Dedifferentiated amniotic fluid mesenchymal stem cell (primary cell): Measurements from ENCODE around the gene HSD17B4.
"Not testable (repeated sequence)": the region's sequence is repeated elsewhere in the genome, so short reads cannot be mapped to it uniquely, and the experiment has no call there.

Source experiments
- DNase-seq: peaks from one replicate; pipeline ENCODE4 v3.0.0-alpha.2; 2016; ENCODE audit errors: extremely low spot score

Gene HSD17B4

DNA sequence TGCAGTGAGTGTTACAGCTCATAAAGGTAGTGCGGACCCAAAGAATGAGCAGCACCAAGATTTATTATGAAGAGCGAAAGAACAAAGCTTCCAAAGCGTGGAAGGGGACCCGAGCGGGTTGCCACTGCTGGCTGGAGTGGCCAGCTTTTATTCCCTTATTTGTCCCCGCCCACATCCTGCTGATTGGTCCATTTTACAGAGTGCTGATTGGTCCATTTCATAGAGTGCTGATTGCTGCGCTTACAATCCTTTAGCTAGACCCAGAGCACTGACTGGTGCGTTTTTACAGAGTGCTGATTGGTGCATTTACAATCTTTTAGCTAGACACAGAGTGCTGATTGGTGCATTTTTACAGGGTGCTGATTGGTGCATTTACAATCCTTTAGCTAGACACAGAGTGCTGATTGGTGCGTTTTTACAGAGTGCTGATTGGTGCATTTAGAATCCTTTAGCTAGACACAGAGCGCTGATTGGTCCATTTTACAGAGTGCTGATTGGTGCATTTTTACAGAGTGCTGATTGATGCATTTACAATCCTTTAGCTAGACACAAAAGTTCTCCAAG lies 19.5 kb upstream of the HSD17B4 start:
- not testable (repeated sequence) for DNase-seq

DNA sequence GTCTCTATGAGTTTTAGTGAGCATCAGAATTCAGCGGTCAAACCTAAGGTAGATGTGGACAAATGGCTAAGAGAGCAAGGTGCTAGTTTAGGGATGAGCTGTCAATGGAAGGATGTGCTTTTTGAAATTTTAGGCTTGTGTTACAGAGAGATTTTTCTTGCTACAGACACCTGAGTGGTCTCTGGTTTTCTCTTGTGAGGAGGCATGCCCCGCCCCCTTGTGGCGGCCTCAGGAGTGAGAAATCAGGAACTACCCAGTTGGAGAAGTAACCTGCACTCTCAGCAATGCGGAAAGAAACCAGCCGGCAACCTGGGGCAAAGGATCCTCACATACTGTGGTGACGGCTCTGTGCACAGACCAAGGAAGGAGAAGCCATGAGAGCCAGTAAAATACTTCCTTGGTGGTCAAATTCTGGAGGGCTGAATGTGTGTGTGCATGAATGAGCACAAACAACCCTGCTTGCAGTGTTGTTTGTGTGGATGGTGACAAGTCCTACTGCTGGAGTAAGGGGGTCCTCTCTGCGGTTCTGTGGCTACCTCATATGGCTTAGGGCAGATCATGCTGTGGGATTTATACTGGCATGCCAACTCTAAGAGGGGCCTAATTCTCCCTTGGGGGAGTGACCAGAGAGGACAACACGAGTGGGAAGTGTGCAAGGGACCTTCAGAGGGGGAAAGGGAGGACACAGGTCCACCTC lies 16.7 kb upstream of the HSD17B4 start:
- no peak for DNase-seq

DNA sequence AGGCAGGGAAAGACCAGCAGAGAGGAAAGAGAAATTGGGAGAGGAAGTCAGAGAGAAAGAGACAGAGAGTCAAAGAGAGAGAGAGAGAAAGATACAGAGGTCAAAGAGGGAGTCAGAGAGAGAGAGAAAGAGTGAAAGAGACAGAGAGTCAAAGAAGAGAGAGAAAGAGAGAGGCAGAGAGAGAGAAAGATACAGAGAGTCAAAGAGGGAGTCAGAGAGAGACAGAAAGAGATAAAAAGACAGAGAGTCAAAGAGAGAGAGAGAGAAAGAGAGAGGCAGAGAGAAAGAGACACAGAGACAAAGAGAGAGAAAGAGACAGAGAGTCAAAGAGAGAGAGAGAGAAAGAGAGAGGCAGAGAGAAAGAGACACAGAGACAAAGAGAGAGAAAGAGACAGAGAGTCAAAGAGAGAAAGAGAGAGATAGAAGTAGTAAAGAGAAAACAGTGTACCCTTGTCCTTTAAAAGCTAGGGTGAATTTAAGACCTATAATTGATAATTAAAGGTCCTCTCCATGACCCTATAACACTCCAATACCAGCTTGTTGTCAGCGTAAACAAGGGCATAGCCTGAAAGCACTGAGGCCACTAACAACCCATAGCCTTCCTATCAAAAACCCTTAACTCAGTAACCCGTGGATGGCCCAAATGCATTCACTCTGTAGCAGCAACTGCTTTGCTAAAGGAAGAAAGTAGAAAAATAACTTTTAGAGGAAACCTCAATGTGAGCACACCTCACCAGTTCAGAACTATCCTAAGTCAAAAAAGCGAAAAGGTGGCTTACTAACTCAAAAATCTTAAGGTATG lies 14.3 kb upstream of the HSD17B4 start:
- DNase-seq, result not testable (repeated sequence)

DNA sequence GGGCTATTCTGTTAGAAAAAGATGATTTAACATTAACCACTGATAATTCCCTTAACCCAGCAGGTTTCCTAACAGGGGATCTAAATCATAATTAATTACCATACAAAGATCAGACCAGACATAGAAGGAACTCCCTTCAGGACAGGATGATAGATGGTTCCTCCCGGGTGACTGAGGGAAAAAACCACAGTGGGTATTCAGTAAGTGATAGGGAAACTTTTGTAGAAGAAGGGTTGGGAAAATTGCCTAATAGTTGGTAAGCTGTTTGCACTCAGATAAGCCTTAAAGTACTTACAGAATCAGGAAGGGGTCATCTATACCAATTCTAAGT lies 13.7 kb upstream of the HSD17B4 start:
- DNase-seq, result not testable (repeated sequence)

DNA sequence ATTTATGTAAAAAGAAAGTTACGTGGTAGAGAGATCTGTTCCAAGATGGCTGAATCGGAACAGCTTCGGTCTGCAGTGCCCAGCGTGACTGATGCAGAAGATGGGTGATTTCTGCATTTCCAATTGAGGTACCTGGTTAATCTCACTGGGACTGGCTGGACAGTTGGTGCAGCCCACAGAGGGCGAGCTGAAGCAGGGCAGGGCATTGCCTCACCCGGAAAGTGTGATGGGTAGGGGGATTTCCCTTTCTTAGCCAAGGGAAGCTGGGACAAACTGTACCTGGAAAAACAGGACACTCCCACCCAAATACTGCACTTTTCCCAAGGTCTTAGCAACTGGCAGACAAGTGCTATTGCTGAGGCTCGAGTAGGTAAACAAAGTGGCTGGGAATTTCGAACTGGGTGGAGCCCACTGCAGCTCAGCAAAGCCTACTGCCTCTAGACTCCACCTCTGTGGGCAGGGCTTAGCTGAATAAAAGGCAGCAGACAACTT lies 13.1 kb upstream of the HSD17B4 start:
- no peak for DNase-seq

DNA sequence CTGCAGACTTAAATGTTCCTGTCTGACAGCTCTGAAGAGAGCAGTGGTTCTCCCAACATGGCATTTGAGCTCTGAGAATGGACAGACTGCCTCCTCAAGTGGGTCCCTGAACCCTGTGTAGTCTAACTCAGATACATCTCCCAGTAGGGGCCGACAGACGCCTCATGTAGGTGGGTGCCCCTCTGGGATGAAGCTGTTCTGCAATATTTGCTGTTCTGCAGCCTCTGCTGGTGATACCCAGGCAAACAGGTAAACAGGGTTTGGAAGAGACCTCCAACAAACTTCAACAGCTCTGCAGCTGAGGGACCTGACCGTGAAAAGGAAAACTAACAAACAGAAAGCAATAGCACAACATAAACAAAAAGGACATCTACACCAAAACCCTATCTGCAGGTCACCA lies 12.7 kb upstream of the HSD17B4 start:
- not testable (repeated sequence) for DNase-seq

DNA sequence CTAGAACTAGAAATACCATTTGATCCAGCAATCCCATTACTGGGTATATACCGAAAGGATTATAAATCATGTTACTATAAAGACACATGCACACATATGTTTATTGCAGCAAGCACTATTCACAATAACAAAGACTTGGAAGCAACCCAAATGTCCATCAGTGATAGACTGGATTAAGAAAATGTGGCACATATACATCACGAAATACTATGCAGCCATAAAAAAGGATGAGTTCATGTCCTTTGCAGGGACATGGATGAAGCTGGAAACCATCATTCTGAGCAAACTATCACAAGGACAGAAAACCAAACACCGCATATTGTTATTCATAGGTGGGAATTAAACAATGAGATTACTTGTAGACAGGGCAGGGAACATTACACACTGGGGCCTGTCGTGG lies 7.7 kb upstream of the HSD17B4 start:
- not testable (repeated sequence) for DNase-seq

DNA sequence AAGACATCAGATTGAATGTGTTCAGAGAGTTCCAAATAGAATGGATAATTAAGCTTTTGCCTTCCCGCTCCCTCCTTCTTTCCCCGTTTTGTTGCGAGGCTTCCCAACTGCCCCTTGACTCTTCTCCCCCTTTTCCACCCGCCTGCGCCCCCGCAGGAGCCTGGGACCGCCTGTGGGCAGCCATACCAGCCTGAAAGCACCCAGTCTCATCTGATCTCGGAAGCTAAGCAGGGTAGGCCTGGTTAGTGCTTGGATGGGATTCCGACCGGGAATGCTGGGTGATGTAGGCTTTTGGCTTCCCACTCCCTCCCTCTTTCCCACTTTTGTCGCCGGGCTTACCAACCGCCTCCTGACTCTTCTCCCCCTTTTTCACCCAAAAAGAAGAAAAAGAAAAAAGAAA lies 6.8 kb upstream of the HSD17B4 start:
- DNase-seq, result no peak

DNA sequence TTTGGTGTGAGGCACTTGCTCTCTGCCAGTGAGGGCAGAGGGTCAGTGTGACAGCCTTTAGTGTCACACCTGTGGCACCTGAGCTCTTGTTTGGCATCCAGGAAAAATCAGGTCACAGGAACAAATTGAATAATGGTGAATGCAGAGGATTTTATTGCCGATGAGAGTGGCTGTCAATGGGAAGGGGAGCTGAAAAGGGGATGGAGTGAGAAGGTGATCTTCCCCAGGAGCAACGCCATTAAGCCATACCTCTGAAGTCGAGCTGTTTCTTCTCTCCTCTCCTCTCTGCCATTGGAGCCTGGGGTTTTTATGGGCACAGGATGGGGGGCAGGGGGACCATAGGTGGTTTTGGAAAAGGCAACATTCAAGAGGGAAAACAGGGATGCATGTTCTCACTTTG lies 2.4 kb upstream of the HSD17B4 start:
- DNase-seq, result no peak

DNA sequence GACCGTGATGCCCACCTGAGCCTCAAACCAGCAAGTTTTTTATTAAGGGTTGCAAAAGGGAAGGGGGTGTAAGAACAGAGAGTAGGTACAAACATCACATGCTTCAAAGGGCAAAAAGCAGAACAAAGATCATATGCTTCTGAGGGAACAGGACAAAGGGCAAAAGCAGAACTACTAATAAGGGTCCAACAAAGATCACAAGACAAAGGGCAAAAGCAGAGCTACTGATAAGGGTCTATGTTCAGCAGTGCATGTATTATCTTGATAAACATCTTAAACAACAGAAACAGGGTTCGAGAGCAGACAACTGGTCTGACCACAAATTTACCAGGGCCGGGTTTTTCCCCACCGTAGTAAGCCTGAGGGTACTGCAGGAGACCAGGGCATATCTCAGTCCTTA lies 1.7 kb upstream of the HSD17B4 start:
- not testable (repeated sequence) for DNase-seq

DNA sequence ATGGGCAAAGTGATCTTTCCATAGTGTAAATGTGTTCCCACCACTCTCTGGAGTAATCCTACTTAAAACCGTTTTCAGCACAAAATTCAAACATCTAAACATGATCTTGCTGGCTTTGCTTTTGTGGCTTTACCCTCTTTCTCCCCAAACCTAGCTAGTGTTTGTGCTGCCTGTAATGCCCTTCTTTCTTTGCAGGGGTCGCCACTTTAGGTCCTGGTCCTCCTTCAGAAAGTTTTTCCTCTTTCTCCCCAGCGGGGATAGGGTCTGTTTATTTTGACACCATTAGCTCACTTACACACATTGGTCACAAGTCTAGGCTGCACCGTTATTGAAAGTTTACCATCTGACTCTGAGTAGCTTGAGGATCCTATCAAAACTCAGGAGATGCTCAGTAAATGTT lies 736 bp upstream of the HSD17B4 start:
- no peak for DNase-seq

DNA sequence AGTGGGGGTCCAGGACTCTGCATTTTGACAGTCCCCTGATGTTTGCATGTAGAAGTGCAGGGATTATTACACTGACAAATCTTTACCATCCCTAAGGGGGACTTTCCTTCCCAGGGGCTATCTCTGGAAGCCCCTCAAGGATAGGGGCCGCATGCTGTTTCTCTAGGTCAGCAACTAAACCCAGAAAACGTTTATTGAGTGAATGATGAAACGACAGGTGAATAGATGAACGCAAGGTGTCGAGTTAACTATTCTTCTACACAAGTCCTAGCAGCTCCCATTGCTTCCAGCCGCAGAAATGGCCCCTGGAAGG lies 281 bp upstream of the HSD17B4 start:
- no peak for DNase-seq

DNA sequence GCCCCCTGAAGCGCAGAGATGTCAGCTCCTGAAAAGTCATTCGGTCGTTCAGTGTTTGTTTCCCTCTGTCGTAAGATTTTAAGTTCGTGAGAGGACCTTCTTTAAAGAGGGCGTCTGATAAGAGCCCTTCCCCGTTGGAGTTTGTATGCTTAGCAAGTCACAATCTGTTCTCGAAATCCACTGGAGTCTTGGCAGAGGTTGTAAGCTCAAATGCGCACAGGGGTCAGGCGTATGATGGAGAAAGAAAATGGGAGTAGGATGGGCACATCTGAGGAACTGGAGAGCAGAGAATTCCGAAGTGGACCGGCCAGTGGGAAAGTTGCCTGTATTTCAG lies 710 bp downstream of the HSD17B4 start:
- no peak for DNase-seq

DNA sequence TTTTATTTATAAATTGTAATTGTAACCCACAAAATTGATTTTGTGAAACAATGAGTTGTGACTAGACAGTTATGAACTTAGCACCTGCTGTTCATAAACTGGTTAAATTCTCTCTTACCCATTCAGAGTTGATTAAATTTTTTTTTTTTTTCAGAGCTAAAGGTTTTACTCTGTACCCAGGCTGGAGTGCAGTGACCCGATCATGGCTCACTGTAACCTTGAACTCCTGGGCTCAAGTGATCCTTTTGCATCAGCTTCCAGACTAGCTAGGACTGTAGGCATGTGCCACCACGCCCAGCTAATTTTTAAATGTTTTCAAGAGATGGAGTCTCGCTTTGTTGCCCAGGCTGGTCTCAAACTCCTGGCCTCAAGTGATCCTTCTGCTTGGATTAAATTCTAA lies 1.9 kb downstream of the HSD17B4 start:
- no peak for DNase-seq

DNA sequence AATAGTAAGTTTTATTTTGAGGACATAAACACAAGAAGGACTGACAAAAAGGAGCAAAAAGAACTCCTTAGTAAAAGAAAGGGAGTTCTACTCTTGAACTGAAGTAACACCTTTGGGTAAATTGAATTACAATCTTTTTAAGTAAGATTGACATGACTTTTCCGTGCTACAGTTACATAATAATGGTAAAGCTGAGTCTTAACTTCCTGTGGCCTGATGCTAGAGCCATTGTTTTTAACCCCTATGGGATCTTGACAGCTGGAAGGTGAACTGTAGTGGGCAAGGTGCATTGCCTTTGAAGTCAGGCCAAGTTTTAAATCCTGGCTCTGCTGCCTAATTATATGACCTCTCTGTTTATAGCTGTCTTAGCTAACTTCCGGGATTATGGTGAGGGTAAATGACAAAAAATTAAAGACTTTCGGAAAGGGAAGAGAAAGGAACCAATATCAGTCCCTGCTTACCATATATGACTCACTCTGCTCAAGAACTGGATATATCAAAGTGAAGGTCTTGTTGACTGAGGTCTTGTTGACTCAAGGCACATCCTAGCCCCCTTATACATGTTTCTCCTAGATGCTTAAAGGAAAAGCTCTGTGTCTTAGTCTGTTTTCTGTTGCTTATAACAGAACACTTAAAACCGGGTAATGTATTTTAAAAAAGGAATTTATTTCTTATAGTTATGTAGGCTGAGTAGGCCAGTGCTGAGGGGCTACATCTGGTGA lies 6.8 kb downstream of the HSD17B4 start:
- DNase-seq, result no peak

DNA sequence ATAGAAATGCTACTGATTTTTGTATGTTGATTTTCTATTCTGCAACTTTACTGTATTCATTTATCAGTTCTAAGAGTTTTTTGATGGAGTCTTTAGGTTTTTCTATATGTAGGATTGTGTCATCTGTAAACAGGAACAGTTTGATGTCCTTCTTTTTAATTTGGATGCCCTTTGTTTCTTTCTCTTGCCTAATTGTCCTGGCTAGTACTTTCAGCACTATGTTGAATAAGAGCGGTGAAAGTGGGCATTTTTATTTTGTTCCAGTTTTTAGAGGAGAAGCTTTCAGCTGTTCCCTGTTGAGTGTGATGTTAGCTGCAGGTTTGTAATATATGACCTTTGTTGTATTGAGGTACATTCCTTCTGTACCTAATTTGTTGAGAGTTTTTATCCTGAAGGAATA lies 13.3 kb downstream of the HSD17B4 start:
- DNase-seq, result no peak

DNA sequence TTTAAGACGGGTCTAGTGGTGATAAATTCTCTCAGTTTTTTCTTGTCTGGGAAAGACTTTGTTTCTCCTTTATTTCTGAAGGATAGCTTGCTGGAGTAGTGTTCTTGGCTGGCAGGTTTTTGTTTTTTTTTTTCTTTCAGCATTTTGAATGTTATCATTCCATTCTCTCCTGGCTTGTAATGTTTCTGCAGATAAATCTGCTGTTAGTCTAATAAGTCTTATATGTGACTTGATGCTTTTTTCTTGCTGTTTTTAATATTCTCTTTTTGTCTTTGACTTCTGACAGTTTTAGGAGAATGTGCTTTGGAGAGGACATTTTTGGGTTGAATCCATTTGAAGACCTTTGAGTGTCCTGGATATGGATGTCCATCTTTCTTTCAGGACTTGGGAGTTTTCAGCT lies 16.0 kb downstream of the HSD17B4 start:
- DNase-seq, result no peak

DNA sequence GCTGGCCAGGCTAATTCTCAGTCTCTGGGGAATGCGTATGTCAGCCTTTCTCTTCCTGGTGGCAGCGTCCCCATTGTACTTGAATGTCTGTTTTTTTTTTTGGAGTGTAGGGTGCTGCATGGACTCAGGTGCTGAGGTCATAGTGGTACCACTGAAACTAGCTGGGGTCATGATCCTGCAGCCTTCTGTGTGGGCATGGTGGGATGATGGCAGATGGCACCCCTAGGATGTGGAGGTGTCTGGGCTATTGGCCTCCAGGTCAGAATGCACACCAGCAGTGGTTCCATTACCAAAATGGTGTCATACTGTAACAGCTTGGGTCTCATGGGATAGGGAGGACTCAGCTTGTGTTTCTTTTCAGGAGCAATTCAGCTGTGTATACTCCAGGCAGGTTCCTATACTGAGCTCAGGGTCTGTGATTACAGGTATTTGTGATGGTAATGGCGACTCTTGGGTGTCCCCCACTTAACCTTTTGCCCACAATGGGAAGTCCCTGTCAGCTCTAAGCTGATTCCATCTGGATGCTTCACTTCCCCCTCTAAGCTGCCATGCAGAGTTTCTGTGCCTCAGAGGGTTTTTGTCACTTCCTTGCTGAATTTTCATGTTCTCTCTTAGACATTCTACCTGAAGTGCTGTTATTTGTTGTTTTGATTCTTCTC lies 17.9 kb downstream of the HSD17B4 start:
- no peak for DNase-seq

DNA sequence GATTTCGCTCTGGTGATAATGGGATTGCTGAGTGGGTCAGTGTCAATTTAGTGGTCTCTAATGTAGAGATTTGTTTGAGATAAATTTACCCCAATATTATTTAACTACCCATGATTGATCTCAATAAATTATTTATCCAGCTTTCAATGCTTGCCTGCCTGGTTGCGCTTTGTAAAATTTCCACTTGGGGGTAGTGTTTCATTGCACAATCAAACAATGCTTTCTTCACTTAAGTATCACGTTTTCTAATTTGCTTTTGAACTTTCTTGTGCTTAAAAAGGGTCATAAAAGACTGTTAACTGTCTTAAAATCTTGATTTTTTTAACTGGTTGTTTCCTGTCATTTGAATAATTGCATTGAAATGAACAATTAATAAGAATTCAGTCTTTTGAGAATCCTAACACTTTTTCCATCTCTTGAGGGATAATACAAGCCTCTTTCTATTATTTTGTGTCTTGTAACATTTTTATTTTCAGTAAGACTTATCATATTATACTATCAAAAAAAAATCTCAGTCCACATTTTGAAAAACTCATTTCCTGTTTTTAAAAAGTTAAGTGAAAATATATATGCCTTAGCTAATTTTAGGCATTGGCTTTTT lies 18.7 kb downstream of the HSD17B4 start:
- no peak for DNase-seq

DNA sequence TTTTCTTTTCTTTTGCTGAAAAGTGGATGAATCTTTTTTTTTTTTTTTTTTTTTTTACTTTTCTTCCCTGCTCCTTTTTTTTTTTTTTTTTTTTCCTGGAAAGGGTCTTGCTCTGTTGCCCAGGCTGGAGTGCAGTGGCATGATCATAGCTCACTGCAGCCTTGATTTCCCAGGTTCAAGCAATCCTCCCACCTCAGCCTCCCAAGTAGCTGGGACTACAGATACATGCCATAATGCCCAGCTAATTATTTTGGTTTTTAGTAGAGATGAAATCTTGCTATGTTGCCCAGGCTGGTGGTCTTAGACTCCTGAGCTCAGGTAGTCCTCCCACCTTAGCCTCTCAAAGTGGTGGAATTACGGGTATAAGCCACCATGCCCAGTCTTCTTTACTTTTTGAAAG lies 20.9 kb downstream of the HSD17B4 start:
- DNase-seq, result no peak

DNA sequence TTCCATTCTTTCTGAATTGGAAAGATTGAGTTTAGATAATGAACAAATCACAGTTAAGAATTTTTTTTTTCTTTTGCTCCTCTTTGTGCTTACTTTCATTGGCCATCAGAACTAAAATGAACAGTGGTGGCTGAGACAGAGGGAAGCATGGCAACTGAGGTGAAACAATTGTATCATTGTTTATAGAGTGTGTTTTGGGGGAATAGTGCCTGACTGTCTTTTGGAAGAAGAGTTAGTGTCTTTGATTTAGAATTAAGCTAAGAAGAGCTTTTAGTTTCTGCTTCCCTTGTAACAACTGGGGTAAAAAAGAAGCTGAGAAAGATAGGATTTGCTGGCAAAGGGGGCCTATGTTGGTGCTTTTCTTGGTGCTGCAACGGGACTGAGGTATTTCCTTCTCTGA lies 24.0 kb downstream of the HSD17B4 start:
- no peak for DNase-seq

DNA sequence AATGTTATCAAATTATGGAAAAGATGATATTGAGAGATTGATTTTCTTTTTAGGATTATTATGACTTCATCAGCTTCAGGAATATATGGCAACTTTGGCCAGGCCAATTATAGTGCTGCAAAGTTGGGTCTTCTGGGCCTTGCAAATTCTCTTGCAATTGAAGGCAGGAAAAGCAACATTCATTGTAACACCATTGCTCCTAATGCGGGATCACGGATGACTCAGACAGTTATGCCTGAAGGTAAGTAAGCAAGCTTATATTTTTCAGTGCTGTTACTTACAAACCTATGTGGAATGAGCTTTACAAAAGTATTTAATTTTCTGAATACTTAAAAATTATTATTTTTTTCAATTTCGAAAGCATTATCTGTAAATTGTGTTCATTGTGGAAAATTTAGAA lies 26.5 kb downstream of the HSD17B4 start:
- no peak for DNase-seq
